ENCODE results near the gene ADGRD2. TPM values are rescaled to one million over a fixed set of nuclear protein-coding genes. Genes with fewer than 3 reads are reported as not detected.

ADGRD2 gene
- total RNA-seq, 1 experiment from 2014 or later = not detected

DNA sequence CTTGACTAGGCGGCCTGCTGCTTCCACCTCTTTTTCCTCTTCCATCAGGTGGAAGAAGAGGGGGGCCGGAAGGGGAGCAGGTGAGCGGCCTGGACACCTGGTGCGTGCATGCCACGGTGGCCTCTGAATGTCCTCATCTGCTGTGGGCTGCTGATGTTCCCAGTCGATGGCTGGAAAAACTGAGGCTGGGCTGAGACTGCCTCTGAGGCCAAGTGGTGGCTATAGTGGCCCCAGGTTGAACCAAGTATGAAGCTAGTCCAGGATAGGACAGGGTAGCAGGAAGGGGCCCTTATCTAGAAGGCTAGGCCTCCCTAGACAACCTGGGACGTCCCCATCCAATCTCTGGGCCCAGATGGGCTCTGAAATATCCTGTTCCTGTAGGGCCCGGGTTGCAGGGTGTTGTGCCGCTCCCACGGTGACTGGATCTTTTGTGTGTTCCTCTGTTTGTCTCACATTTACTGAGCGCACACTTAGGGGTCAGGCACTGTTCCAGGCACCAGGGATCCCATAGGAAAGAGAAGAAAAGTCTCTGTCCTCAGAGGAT, 57.7 kb downstream of the ADGRD2 start:
- TF ChIP-seq, protein P1, sequence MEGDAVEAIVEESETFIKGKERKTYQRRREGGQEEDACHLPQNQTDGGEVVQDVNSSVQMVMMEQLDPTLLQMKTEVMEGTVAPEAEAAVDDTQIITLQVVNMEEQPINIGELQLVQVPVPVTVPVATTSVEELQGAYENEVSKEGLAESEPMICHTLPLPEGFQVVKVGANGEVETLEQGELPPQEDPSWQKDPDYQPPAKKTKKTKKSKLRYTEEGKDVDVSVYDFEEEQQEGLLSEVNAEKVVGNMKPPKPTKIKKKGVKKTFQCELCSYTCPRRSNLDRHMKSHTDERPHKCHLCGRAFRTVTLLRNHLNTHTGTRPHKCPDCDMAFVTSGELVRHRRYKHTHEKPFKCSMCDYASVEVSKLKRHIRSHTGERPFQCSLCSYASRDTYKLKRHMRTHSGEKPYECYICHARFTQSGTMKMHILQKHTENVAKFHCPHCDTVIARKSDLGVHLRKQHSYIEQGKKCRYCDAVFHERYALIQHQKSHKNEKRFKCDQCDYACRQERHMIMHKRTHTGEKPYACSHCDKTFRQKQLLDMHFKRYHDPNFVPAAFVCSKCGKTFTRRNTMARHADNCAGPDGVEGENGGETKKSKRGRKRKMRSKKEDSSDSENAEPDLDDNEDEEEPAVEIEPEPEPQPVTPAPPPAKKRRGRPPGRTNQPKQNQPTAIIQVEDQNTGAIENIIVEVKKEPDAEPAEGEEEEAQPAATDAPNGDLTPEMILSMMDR (IDR thresholded peaks at IDR 0.05; ENCODE audit: insufficient read depth in 1 of 2, low read depth in 1 of 2, low read length in 1 of 2, severe bottlenecking in 1 of 2, unreplicated experiment in 1 of 2) = no peak
- no TSS peak for BruUV-seq (replicated peaks)
- Mint-ChIP-seq H3K9me3 (ENCODE audit: unreplicated experiment) (no peaks in the 10 kb centered on the region), H3K36me3 (ENCODE audit: insufficient read depth, unreplicated experiment) (peaks cover 4% of the 10 kb centered on the region), H3K4me3 (ENCODE audit: unreplicated experiment) (no peak overlapping the region), H3K4me1 (ENCODE audit: low read depth, unreplicated experiment) (peaks cover 14% of the 10 kb centered on the region), H3K27ac (ENCODE audit: unreplicated experiment) (no peak overlapping the region), H3K27me3 (ENCODE audit: insufficient read depth, unreplicated experiment) (peaks cover 9% of the 10 kb centered on the region)
- H3K36me3 ChIP-seq (ENCODE audit: control insufficient read depth, insufficient read depth, low read length) = no peaks in the 10 kb centered on the region
- H3K9me3 ChIP-seq = no peaks in the 10 kb centered on the region
- no peaks in the 10 kb centered on the region; the same call in 1 of the 2 replicates for H3K27me3 ChIP-seq (replicated peaks; ENCODE audit: control insufficient read depth, insufficient read depth, low read length)
- no peak overlapping the region for H3K4me3 ChIP-seq (ENCODE audit: low read depth, low read length)
- no peak for DNase-seq
- H3K4me1 ChIP-seq = no peaks in the 10 kb centered on the region
- ChIA-PET POLR2A (no interaction called here), CTCF (no interaction called here)
- intact Hi-C loops (cut with micrococcal nuclease; ENCODE audit: unreplicated experiment) = no loop called here

DNA sequence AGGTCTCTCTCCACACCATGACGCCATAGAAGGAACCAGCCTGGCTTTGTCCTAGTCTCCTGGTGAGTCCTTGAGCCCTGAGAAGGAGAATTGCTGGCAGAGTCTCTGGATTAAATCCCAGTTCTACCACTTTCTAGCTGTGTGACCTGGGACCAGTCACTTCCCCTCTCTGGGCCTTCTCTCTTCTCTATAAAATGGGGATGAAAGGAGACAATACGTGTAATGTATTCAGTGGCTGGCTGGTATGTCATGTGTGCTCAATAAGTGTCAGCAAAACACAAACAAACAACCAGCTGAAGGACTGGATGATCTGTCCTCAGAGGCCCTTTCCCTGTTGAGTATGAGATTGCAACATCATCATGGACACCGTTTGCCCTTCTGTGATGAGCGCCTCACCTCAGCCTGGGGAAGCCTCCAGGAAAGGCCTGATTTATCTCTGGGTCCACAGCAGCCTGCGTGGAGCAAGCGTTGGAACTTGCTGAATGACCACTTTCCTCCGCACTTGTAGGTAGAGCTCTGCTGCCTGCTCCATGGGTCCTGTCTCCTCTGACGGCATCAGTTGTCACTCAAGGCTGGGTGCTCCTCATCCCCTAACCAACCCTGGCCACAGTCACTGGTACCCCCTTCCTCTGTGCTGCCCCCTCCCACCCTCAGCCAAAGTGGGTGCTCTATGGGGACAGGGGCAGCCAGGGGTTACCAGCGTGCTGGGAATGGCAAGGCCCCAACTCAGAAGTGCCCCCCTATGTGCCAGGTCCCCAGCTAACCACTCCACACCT, 60.6 kb downstream of the ADGRD2 start:
- ChIA-PET POLR2A (no interaction called here), CTCF (interaction anchor here (0.7 to 1.3 kb wide), 2 partner anchors 26 to 291 kb away, joined by 3 to 4 read pairs; no protein-coding TSS in a partner anchor)
- H3K4me1 ChIP-seq = no peaks in the 10 kb centered on the region
- DNase-seq = no peak
- no peak overlapping the region for H3K4me3 ChIP-seq (ENCODE audit: low read depth, low read length)
- H3K4me1 Mint-ChIP-seq (ENCODE audit: low read depth, unreplicated experiment) = peaks cover 6% of the 10 kb centered on the region
- H3K9me3 Mint-ChIP-seq (ENCODE audit: unreplicated experiment) = no peaks in the 10 kb centered on the region
- intact Hi-C loops (cut with micrococcal nuclease; ENCODE audit: unreplicated experiment) = no loop called here
- no peaks in the 10 kb centered on the region for H3K27me3 ChIP-seq (replicated peaks; ENCODE audit: control insufficient read depth, insufficient read depth, low read length)
- TF ChIP-seq, protein P1 (IDR thresholded peaks at IDR 0.05; ENCODE audit: insufficient read depth in 1 of 2, low read depth in 1 of 2, low read length in 1 of 2, severe bottlenecking in 1 of 2, unreplicated experiment in 1 of 2) = no peak
- peaks cover 4% of the 10 kb centered on the region for H3K36me3 Mint-ChIP-seq (ENCODE audit: insufficient read depth, unreplicated experiment)
- no TSS peak for BruUV-seq (replicated peaks)
- no peaks in the 10 kb centered on the region for H3K27me3 Mint-ChIP-seq (ENCODE audit: insufficient read depth, unreplicated experiment)
- no peaks in the 10 kb centered on the region for H3K36me3 ChIP-seq (ENCODE audit: control insufficient read depth, insufficient read depth, low read length)
- H3K9me3 ChIP-seq = no peaks in the 10 kb centered on the region
- H3K4me3 Mint-ChIP-seq (ENCODE audit: unreplicated experiment) = no peak overlapping the region
- no peak overlapping the region for H3K27ac Mint-ChIP-seq (ENCODE audit: unreplicated experiment)

DNA sequence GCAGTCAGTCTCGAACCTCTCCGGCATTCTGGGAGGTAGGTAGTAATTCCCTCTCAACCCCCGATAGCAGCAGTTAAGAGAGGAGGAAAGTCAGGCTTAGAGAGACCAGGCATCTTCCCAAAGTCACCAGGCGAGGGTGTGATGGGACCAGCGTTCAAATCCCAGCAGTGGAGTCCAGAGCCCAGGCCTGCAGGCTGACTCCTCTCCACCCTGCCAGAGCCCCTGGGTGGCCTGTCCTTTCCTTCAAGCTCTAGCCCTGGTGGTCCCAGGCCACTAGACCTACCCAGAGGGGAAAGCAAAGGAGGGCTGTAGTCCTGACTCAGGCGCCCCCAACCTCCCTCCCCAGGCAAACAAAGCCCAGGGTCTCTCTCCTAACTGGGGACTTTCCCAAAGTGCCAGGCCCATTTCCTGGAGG, 61.2 kb downstream of the ADGRD2 start:
- BruUV-seq (replicated peaks) = no TSS peak
- peak in 1 of 2 experiments; percentile 38 for DNase-seq
- Mint-ChIP-seq H3K4me1 (ENCODE audit: low read depth, unreplicated experiment) (peaks cover 6% of the 10 kb centered on the region), H3K27me3 (ENCODE audit: insufficient read depth, unreplicated experiment) (no peaks in the 10 kb centered on the region), H3K4me3 (ENCODE audit: unreplicated experiment) (no peak overlapping the region), H3K36me3 (ENCODE audit: insufficient read depth, unreplicated experiment) (peaks cover 10% of the 10 kb centered on the region), H3K27ac (ENCODE audit: unreplicated experiment) (peak overlapping the region; percentile 24), H3K9me3 (ENCODE audit: unreplicated experiment) (no peaks in the 10 kb centered on the region)
- Histone ChIP-seq H3K36me3 (ENCODE audit: control insufficient read depth, insufficient read depth, low read length) (no peaks in the 10 kb centered on the region), H3K27me3 (replicated peaks; ENCODE audit: control insufficient read depth, insufficient read depth, low read length) (no peaks in the 10 kb centered on the region), H3K4me1 (no peaks in the 10 kb centered on the region), H3K4me3 (ENCODE audit: low read depth, low read length) (no peak overlapping the region), H3K9me3 (no peaks in the 10 kb centered on the region)
- CTCF ChIA-PET = interaction anchor here (1.3 kb wide), 1 partner anchor 25 kb away, joined by 4 read pairs; no protein-coding TSS in a partner anchor
- intact Hi-C loops (cut with micrococcal nuclease; ENCODE audit: unreplicated experiment) = no loop called here
- POLR2A ChIA-PET = no interaction called here
- TF ChIP-seq, protein P1 (IDR thresholded peaks at IDR 0.05; ENCODE audit: insufficient read depth in 1 of 2, low read depth in 1 of 2, low read length in 1 of 2, severe bottlenecking in 1 of 2, unreplicated experiment in 1 of 2) = no peak
